WTC11 (cell line): ENCODE data around the gene LETMD1. TPM values are rescaled to one million over a fixed set of nuclear protein-coding genes. Genes with fewer than 3 reads are reported as not detected.

Experiments
- ATAC-seq: fragments of 200-7000 bp; cut with Tn5 transposase; 2 replicates; pipeline ENCODE4 v1.10.0; 2021; ENCODE audit warnings: mild to moderate bottlenecking, moderate library complexity
- CTCF ChIA-PET: fragments of 300-600 bp; sonication (Branson Sonifier 250); formaldehyde crosslinking; loops from one replicate; lab custom pipeline; 2021; ENCODE audit warnings: antibody characterized with exemption; lab: Charles Lee
- POLR2A ChIA-PET: fragments of 350-600 bp; sonication (Branson Sonifier 250); formaldehyde crosslinking; loops from one replicate; lab custom pipeline; 2021; ENCODE audit warnings: antibody characterized with exemption; lab: Charles Lee
- DNase-seq: peaks from one replicate; pipeline ENCODE4 v3.0.0; 2021; ENCODE audit warnings: low spot score
- H3K27ac Mint-ChIP-seq: 2 replicates; pipeline ENCODE4 v1.8.0; 2021; ENCODE audit warnings: mixed read lengths
- H3K27me3 Mint-ChIP-seq: 2 replicates; pipeline ENCODE4 v1.8.0; 2021; ENCODE audit warnings: low read depth, mild to moderate bottlenecking, moderate library complexity, mixed read lengths
- H3K36me3 Mint-ChIP-seq: 2 replicates; pipeline ENCODE4 v1.8.0; 2021; ENCODE audit warnings: mixed read lengths
- H3K4me1 Mint-ChIP-seq: 2 replicates; pipeline ENCODE4 v1.8.0; 2022; ENCODE audit warnings: mixed read lengths
- H3K4me3 Mint-ChIP-seq: 2 replicates; pipeline ENCODE4 v1.8.0; 2021; ENCODE audit warnings: mild to moderate bottlenecking, moderate library complexity, mixed read lengths
- H3K9me3 Mint-ChIP-seq: 2 replicates; pipeline ENCODE4 v1.8.0; 2021; ENCODE audit warnings: mixed read lengths
- CDX4 ChIP-seq: fragments of 250-450 bp; sonication (Bioruptor Pico); IDR thresholded peaks from 2 replicates; pipeline ENCODE4 v1.9.0; 2021; ENCODE audit warnings: moderate library complexity, mild to moderate bottlenecking, inconsistent platforms, borderline replicate concordance
- CREM ChIP-seq: sonication (generic); formaldehyde crosslinking; IDR thresholded peaks from 2 replicates; pipeline ENCODE4 v1.8.1; 2022; ENCODE audit warnings: mild to moderate bottlenecking, missing genetic modification reagents, moderate library complexity
- ESRRA ChIP-seq: sonication (generic); formaldehyde crosslinking; IDR thresholded peaks from 2 replicates; pipeline ENCODE4 v1.8.1; 2022; ENCODE audit warnings: mild to moderate bottlenecking, missing genetic modification reagents, borderline replicate concordance
- FOXJ3 ChIP-seq: sonication (generic); formaldehyde crosslinking; IDR thresholded peaks from 2 replicates; pipeline ENCODE4 v1.9.0; 2021; ENCODE audit warnings: missing genetic modification reagents, mild to moderate bottlenecking, borderline replicate concordance
- FOXP1 ChIP-seq: sonication (generic); formaldehyde crosslinking; IDR thresholded peaks from 2 replicates; pipeline ENCODE4 v1.8.0; 2022; ENCODE audit warnings: missing genetic modification reagents, mild to moderate bottlenecking, moderate library complexity, borderline replicate concordance
- IRF1 ChIP-seq: sonication (generic); formaldehyde crosslinking; IDR thresholded peaks from 2 replicates; pipeline ENCODE4 v1.8.0; 2023; ENCODE audit warnings: missing genetic modification reagents
- MAX ChIP-seq: sonication (generic); formaldehyde crosslinking; IDR thresholded peaks from 2 replicates; pipeline ENCODE4 v1.8.0; 2022; ENCODE audit warnings: mild to moderate bottlenecking, missing genetic modification reagents
- NFATC4 ChIP-seq: fragments of 250-450 bp; sonication (Bioruptor Pico); IDR thresholded peaks from 2 replicates; pipeline ENCODE4 v1.9.0; 2021; ENCODE audit warnings: mild to moderate bottlenecking
- PREB ChIP-seq: sonication (generic); formaldehyde crosslinking; IDR thresholded peaks from 2 replicates; pipeline ENCODE4 v1.8.1; 2022; ENCODE audit warnings: mild to moderate bottlenecking, missing genetic modification reagents, moderate library complexity, borderline replicate concordance
- RORB ChIP-seq: fragments of 250-450 bp; sonication (Bioruptor Pico); IDR thresholded peaks from 2 replicates; pipeline ENCODE4 v1.9.0; 2021; ENCODE audit warnings: mild to moderate bottlenecking
- STAT6 ChIP-seq: sonication (generic); formaldehyde crosslinking; conservative IDR thresholded peaks from 2 replicates; pipeline ENCODE4 v1.8.1; 2023; ENCODE audit warnings: mild to moderate bottlenecking, low read depth, missing genetic modification reagents, moderate library complexity
- TCF7 ChIP-seq: sonication (generic); formaldehyde crosslinking; IDR thresholded peaks from 2 replicates; pipeline ENCODE4 v1.8.0; 2022; ENCODE audit warnings: mild to moderate bottlenecking, low read depth, missing genetic modification reagents, moderate library complexity
- TEAD1 ChIP-seq: sonication (generic); formaldehyde crosslinking; IDR thresholded peaks from 2 replicates; pipeline ENCODE4 v1.8.0; 2022; ENCODE audit warnings: mild to moderate bottlenecking, missing genetic modification reagents
- USF2 ChIP-seq: sonication (generic); formaldehyde crosslinking; IDR thresholded peaks from 2 replicates; pipeline ENCODE4 v1.8.1; 2023; ENCODE audit warnings: mild to moderate bottlenecking, missing genetic modification reagents, moderate library complexity
- ZNF281 ChIP-seq: sonication (generic); formaldehyde crosslinking; IDR thresholded peaks from 2 replicates; pipeline ENCODE4 v1.8.0; 2023; ENCODE audit warnings: mild to moderate bottlenecking, missing genetic modification reagents
- ZNF512 ChIP-seq: sonication (generic); formaldehyde crosslinking; IDR thresholded peaks from 2 replicates; pipeline ENCODE4 v1.8.1; 2022; ENCODE audit warnings: missing genetic modification reagents, borderline replicate concordance
- total RNA-seq: library from RNA; stranded (reverse); gene quantifications from 3 replicates; pipeline ENCODE4 v1.2.3, GENCODE V29; 2021

Gene LETMD1
- total RNA-seq, 1 experiment from 2014 or later: 43.3 TPM

GRCh38 chr12:51023625-51024382 lies 24.3 kb upstream of the LETMD1 start (continued):
- no peak for TF ChIP-seq CDX4 (CRISPR knock-in tag)
- no peak for TF ChIP-seq USF2 (CRISPR knock-in tag)
- TF ChIP-seq IRF1: no peak
- no peak for TF ChIP-seq FOXJ3 (CRISPR knock-in tag)
- TF ChIP-seq PREB (CRISPR knock-in tag): no peak
- no peak for TF ChIP-seq TEAD1 (CRISPR knock-in tag)
- no peak for TF ChIP-seq TCF7
- TF ChIP-seq ZNF281 (CRISPR knock-in tag): no peak
- no peak for TF ChIP-seq ESRRA (CRISPR knock-in tag)
- TF ChIP-seq CREM (CRISPR knock-in tag): no peak

- POLR2A ChIA-PET: interaction anchor here (0.9 to 2.2 kb wide), 5 partner anchors 16 to 262 kb away, joined by 4 to 9 read pairs (median 6); partner anchors contain the start of genes ATF1 and CSRNP2
- H3K27me3 Mint-ChIP-seq: no peaks in the 10 kb centered on the region
- no peak for TF ChIP-seq FOXP1
- TF ChIP-seq STAT6 (CRISPR knock-in tag): no peak
- TF ChIP-seq ZNF512: no peak
- no peak for TF ChIP-seq MAX
- no peak for TF ChIP-seq NFATC4 (CRISPR knock-in tag)
- TF ChIP-seq RORB (CRISPR knock-in tag): no peak
- TF ChIP-seq, all 79 proteins: peak for 0
- Mint-ChIP-seq H3K4me3 (peak overlapping the region; percentile 87), H3K36me3 (no peaks in the 10 kb centered on the region), H3K9me3 (no peaks in the 10 kb centered on the region), H3K4me1 (peaks cover 47% of the 10 kb centered on the region), H3K27ac (peak overlapping the region; percentile 93)
- ATAC-seq (no peak), DNase-seq (no peak)
- CTCF ChIA-PET: interaction anchor here (0.5 to 4.1 kb wide), 3 partner anchors 21 to 324 kb away, joined by 3 to 43 read pairs (median 3); partner anchors contain the start of gene ATF1
Measured at GRCh38 chr12:51025338-51025835, 22.7 kb upstream of the LETMD1 start.
